AG08396 (cell line): ENCODE results near the gene GAS2L2.
"Not testable (repeated sequence)": the region's sequence is repeated elsewhere in the genome, so short reads cannot be mapped to it uniquely, and the experiment has no call there.

ENCODE experiments used
- DNase-seq: peaks from one replicate; pipeline ENCODE4 v3.0.0; 2012; ENCODE audit warnings: low spot score, mixed read lengths

The GAS2L2 gene

DNA sequence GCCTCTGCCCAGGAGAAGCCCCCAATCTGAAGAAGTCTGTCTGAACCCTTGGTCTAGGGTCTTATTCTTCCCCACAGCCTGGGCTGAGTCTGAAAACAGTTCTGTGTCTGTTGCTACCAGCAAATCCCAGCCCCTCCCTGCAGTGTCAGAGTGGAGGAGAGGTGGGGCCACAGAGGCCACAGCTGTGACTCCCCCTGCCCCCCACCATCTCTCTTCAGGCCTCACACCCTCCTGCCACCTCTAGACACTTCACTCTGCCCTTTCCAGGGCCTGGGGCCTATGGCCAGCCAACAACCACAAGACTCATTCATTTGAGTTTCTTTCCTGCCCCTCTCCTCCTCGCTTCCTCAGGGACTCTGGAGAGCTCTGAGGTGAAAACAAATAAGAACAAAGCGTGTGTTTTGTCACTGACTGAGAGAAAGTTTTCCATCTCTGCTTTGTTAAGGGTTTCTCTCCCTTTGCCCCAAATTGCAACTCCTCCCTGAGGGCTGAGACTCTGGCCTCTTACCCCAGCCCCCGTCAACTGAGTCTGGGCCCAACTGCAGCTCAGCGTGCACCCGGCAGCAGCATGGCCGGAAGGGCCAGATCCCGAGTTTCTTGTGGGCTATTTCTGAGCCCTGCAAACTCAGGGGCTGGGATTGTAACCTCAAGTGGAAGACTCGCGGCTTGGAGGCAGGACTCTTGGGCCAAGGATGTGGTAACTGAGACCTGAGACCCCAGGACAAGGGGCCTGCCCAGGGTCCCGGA lies 20.8 kb upstream of the GAS2L2 start:
- no peak for DNase-seq

GRCh38 chr17:35773129-35773528 lies 20.1 kb upstream of the GAS2L2 start:
- no peak for DNase-seq

DNA sequence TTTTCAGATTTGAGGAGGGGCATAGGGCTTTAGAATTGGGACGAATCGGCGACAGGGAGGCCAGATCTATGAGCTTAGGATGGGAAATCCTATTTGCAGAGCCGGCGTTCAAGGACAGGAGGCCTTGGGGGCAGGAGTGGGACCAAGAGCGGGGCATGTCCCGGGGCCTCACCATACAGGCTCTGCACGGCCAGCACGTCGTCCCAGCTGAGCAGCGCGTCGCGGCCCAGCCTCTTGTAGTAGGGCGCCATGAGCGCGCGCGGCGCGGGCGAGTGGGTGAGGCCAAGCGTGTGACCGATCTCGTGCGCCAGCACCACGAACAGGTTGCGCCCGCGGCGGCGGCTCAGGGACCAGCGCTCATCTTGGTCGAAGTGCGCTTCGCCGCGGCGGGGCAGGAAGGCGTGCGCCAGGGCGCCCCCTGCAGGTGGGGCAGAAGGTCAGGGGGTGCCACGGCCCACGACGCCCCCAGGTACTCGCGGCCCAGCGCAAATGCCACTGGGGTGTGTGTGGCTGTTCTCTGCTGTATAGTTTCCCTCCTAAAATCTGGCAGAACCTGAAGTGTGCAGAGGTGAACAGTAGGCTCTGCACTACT lies 17.0 kb upstream of the GAS2L2 start:
- no peak for DNase-seq

- no peak for DNase-seq
These were observed 15.8 kb upstream of the GAS2L2 start for GRCh38 chr17:35768797-35769196.

DNA sequence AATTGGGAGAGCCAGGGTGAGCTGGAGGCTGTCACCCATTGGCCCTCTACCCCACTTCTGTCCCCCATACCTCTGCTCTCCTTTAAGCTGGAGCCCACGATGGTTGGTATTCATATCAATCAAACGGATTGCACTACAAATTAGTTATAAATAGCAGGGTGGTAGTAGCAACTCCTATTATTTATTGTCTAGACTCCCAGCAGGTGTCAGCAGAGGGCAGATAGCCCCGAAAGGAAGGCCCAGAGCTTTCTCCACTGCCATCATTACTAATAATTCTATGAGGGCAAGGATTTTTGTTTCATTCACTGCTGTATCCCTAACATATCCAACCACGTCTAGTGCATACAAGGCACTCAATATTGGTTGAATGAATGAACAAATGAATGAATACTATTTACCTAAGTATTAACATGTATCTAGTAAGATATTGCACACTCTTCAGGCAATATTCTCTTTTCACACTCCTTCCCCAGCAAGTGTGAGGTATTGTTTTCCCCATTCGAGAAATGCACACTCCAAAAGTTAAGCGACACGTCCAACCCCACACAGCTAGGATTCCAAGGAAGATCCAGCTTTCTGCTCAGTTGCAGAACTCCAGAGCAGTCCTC lies 14.0 kb upstream of the GAS2L2 start:
- peak; percentile 86 for DNase-seq

GRCh38 chr17:35766489-35766877 lies 13.4 kb upstream of the GAS2L2 start:
- DNase-seq = no peak

DNA sequence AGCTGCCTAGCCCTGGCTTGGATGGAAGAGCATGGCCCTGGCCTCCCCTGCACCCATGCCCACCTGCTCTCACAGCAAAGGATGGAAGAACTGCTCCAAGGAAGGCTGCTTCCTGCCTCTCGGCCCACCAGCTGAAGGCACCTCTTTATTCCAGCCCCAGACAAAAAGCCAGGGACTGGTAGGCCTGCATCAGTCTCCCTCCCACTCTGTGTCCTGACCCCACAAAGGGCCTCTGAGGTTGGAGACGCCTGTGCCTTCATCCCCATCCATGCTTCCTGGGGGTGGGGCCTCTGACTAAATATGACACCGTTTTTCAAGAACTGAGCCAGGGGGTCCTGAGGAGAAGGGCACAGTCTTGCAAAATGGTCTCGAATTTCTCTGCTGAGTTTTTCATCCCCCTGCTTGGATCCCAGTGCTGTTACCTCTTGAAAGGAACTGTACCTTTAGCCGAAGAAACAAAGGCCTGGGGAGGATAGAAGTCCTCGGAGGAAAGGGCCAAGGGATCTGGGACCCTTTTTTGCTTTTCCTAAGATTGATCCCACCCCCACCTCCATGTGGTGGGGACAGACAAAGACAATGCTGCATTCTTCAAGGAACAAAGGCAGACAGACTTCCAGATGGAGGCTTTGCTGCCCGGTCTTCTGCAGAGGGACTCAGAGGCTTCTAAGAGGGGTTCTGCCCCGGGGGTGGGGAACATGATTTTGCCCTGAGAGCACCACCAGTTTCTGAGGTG lies 12.9 kb upstream of the GAS2L2 start:
- DNase-seq = no peak

DNA sequence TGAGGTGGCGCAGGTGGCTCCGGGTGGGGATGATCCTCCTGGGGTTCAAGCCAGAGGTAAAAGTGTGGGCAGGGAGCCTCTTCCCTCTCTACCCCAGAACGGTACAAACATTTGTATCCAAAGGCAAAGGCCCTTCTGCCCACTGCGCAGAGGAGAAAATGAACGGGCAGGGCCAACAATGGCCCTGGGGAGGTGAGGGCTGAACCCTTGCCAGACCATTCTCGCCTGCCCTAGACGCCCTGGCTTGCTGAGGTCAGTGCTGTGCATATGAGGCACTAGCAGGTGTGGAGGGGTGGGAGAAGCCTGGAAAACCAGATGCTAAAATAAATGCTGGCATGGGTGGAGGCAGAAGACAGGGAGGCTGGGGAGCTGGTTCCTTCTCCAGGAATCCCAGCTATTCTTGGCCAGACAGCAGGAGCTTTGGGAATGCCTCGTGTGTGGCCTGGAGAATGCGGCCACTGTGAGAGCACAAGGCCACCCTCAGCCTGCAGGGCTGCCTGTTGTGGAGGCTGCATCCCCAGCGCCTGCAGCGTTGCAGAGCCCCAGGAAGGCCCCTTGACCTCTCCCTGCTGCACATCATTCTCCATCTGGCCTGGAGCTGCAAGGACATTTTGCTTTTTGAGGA lies 12.2 kb upstream of the GAS2L2 start:
- no peak for DNase-seq

GRCh38 chr17:35764123-35764991 lies 11.3 kb upstream of the GAS2L2 start:
- DNase-seq = peak; percentile 96

- DNase-seq = no peak
These were observed 10.7 kb upstream of the GAS2L2 start for GRCh38 chr17:35763767-35764122.

GRCh38 chr17:35761601-35762000 lies 8.6 kb upstream of the GAS2L2 start:
- no peak for DNase-seq

DNA sequence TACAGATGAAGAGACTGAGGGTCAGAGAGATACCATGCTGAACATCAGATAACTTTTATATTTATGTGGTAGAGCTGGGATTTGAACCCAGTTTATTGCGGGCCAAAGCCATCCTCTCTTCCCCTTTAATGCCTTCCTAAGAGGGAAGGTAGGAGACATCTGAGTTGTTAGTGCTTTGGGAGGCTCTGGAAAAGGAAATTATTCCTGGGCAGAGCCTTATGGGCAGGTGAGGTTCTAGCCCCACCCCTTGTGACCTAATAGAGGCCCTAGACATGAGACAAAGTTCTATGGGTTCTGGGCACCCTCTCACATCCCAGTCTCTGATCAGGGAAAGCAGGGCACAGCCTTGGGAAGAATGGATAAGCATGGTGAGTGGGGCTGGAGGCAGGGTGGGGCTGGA lies 7.5 kb upstream of the GAS2L2 start, which contains the start of gene C17orf50:
Gene C17orf50 (plus strand): TSS at position 301 of the 400 bp plus-strand sequence. CDS start 55 bp downstream, at position 356.
- DNase-seq = no peak

GRCh38 chr17:35757243-35757642 lies 4.2 kb upstream of the GAS2L2 start:
- DNase-seq = no peak

- no peak for DNase-seq
These were observed 568 bp downstream of the GAS2L2 start for GRCh38 chr17:35752471-35752870.

DNA sequence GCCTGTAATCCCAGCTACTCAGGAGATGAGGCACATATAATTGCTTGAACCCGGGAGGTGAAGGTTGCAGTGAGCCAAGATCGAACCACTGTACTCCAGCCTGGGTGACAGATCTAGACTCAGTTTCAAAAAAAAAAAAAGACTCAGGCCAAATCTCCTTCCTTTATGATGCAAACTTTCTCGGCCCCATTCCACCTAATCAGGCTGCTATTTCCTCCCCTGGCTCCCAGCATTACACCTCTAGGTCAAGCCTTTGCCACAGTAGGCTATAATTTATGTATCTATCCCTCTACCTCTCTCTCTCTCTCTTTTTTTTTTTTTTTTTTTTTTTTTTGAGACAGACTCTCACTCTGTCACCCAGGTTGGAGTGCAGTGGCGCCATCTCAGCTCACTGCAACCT lies 1.5 kb downstream of the GAS2L2 start:
- not testable (repeated sequence) for DNase-seq

GRCh38 chr17:35750526-35751395 lies 2.3 kb downstream of the GAS2L2 start:
- no peak for DNase-seq

- peak; percentile 65 for DNase-seq
These were observed 3.3 kb downstream of the GAS2L2 start for GRCh38 chr17:35749560-35750412.

DNA sequence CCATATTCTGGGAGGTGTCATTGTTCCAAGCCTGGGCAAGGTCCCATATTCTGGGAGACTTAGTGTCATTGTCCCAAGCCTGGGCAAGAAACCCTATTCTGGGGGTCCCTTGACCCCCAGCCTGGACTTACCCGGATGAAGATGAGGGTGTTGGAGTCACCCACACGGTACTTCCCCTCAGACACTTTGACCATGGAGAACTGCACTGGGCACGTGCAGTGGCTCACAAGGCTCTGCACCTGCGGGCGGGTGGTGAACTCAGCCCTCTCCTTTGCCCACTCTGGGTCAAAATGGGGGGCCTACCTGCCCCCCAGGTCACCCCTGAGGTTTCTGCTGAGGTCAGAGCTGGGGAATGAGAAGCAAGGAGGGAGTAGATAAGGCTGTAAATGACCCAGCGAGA lies 4.1 kb downstream of the GAS2L2 start:
- DNase-seq = no peak

GRCh38 chr17:35748341-35748841 lies 4.6 kb downstream of the GAS2L2 start:
- DNase-seq = no peak
